A549 (cell line): Measurements from ENCODE around the gene HAUS5. TPM values are rescaled to one million over a fixed set of nuclear protein-coding genes. Genes with fewer than 3 reads are reported as not detected.
A peak's percentile ranks its signal among the peaks of the same experiment; 100 is the strongest.
"Not testable (repeated sequence)": the region's sequence is repeated elsewhere in the genome, so short reads cannot be mapped to it uniquely, and the experiment has no call there.

Experiments used
- ATAC-seq, 2 experiments: fragments of 200-7000 bp in 1 of 2; fragments of >200 bp in 1 of 2; cut with Nextera tagmentation in 1 of 2; cut with Tn5 transposase in 1 of 2; 3 replicates each; pipeline versions ENCODE4 v1.8.0 to v1.9.1; 2018 to 2020; ENCODE audit warnings: mild to moderate bottlenecking in 1 of 2, moderate library complexity in 1 of 2
- CTCF ChIA-PET: fragments of 300-600 bp; sonication (Branson Sonifier 250); formaldehyde crosslinking; extraction: SDS; loops from one replicate; lab custom pipeline; 2021; ENCODE audit warnings: antibody characterized with exemption, inconsistent platforms; lab: Yijun Ruan, JAX
- POLR2A ChIA-PET: fragments of 350-600 bp; formaldehyde crosslinking; extraction: SDS; loops from one replicate; lab custom pipeline; 2021; ENCODE audit warnings: antibody characterized with exemption, inconsistent platforms; lab: Yijun Ruan, JAX
- DNase-seq, 2 experiments: peaks; one replicate each; pipeline versions ENCODE4 v3.0.0 to v3.0.0-alpha.2; 2011 to 2016; ENCODE audit warnings: low read depth in 1 of 2, low spot score in 1 of 2
- FAIRE-seq: peaks from 2 replicates; lab custom pipeline; 2011; peaks lifted over from hg19 to GRCh38; lab: Jason Lieb, UNC
- H3K27ac ChIP-seq, 2 experiments: fragments of >200 bp; sonication (Bioruptor Twin); formaldehyde crosslinking; 3 replicates each; pipeline ENCODE4 v1.5.1; 2016 to 2017
- H3K4me1 ChIP-seq: fragments of >200 bp; sonication (Bioruptor Twin); formaldehyde crosslinking; 3 replicates; pipeline ENCODE4 v1.6.1; 2016
- H3K4me2 ChIP-seq: fragments of >200 bp; sonication (Bioruptor Twin); formaldehyde crosslinking; 3 replicates; pipeline ENCODE4 v1.6.1; 2016
- H3K4me3 ChIP-seq: fragments of >200 bp; sonication (Bioruptor Twin); formaldehyde crosslinking; 3 replicates; pipeline ENCODE4 v1.5.1; 2016
- H3K9me3 ChIP-seq: fragments of >200 bp; sonication (Bioruptor Twin); formaldehyde crosslinking; 3 replicates; pipeline ENCODE4 v1.6.1; 2016
- CBX2 ChIP-seq: fragments of 200-600 bp; sonication (generic); IDR thresholded peaks from 2 replicates; pipeline ENCODE4 v1.6.1; 2016; ENCODE audit warnings: low read depth, mild to moderate bottlenecking, borderline replicate concordance
- CBX8 ChIP-seq: fragments of 200-600 bp; sonication (generic); IDR thresholded peaks from 2 replicates; pipeline ENCODE4 v1.6.1; 2016
- CHD4 ChIP-seq: fragments of 200-600 bp; sonication (generic); IDR thresholded peaks from 2 replicates; pipeline ENCODE4 v1.6.1; 2016; ENCODE audit warnings: antibody characterized with exemption, mild to moderate bottlenecking, borderline replicate concordance
- EHF ChIP-seq: fragments of 250-450 bp; sonication (Bioruptor Pico); IDR thresholded peaks from 2 replicates; pipeline ENCODE4 v1.5.0; 2020; ENCODE audit warnings: mild to moderate bottlenecking
- EHMT2 ChIP-seq: fragments of 200-600 bp; sonication (generic); IDR thresholded peaks from 2 replicates; pipeline ENCODE4 v1.6.1; 2016; ENCODE audit warnings: antibody characterized with exemption, low read depth, mild to moderate bottlenecking, moderate library complexity
- EP300 ChIP-seq, 2 experiments: fragments of >200 bp; sonication (Bioruptor Twin); formaldehyde crosslinking; IDR thresholded peaks; 2 replicates in 1 of 2; 3 replicates in 1 of 2; pipeline ENCODE4 v1.6.1; 2016 to 2017
- FOSB ChIP-seq: fragments of 250-450 bp; sonication (Bioruptor Pico); IDR thresholded peaks from 2 replicates; pipeline ENCODE4 v1.5.0; 2020; ENCODE audit warnings: mild to moderate bottlenecking, moderate library complexity
- HOXB5 ChIP-seq: fragments of 250-450 bp; sonication (Bioruptor Pico); IDR thresholded peaks from 2 replicates; pipeline ENCODE4 v1.5.0; 2020; ENCODE audit warnings: mild to moderate bottlenecking, moderate library complexity
- JUN ChIP-seq, 2 experiments: fragments of >200 bp; sonication (Bioruptor Twin); formaldehyde crosslinking; IDR thresholded peaks; 2 replicates in 1 of 2; 3 replicates in 1 of 2; pipeline ENCODE4 v1.6.1; 2016 to 2017
- JUNB ChIP-seq: fragments of >200 bp; sonication (Bioruptor Twin); formaldehyde crosslinking; IDR thresholded peaks from 2 replicates; pipeline ENCODE4 v1.6.1; 2016
- MAX ChIP-seq: IDR thresholded peaks from 2 replicates; pipeline ENCODE4 v1.6.1; 2012
- RARB ChIP-seq: fragments of 250-450 bp; sonication (Bioruptor Pico); IDR thresholded peaks from 2 replicates; pipeline ENCODE4 v1.8.0; 2021; ENCODE audit warnings: mild to moderate bottlenecking, moderate library complexity
- REST ChIP-seq: fragments of 200-600 bp; sonication (generic); IDR thresholded peaks from 2 replicates; pipeline ENCODE4 v1.6.1; 2016; ENCODE audit warnings: antibody characterized with exemption, mild to moderate bottlenecking, moderate library complexity
- RNF2 ChIP-seq: fragments of 200-600 bp; sonication (generic); IDR thresholded peaks from 2 replicates; pipeline ENCODE4 v1.6.1; 2016; ENCODE audit warnings: low read depth, mild to moderate bottlenecking, antibody characterized with exemption, moderate library complexity, borderline replicate concordance
- TP53 ChIP-seq: fragments of 250-450 bp; sonication (Bioruptor Pico); IDR thresholded peaks from 2 replicates; pipeline ENCODE4 v1.5.0; 2021; ENCODE audit warnings: mild to moderate bottlenecking, moderate library complexity
- ZC3H11A ChIP-seq: fragments of 450-650 bp; IDR thresholded peaks from 2 replicates; pipeline ENCODE4 v1.6.1; 2014; ENCODE audit warnings: antibody characterized with exemption, mild to moderate bottlenecking
- ZFP36 ChIP-seq: fragments of 450-650 bp; IDR thresholded peaks from 2 replicates; pipeline ENCODE4 v1.6.1; 2014; ENCODE audit warnings: borderline replicate concordance; ENCODE audit not compliant: partially characterized antibody
- WGBS: methylation state at CpG from one replicate; pipeline ENCODE4 v1.1.6; 2017; ENCODE audit errors: missing lambda C conversion rate; 5-methylcytosine and 5-hydroxymethylcytosine counted together
- polyA plus RNA-seq, 4 experiments: library from polyadenylated mRNA; depleted of rRNA in 3 of 4; stranded (reverse); fragments of >200 nt; fragmentation: RNase III in 1 of 4; extraction: RNeasy Plus Mini Kit Qiagen cat#74134 plus additional on column Dnase treatment in 1 of 4; gene quantifications; 2 replicates in 3 of 4; 3 replicates in 1 of 4; pipeline ENCODE4 v1.2.3, GENCODE V29; 2011 to 2017
- TF ChIP-seq, protein P1 (sequence below): fragments of 250-450 bp; sonication (Bioruptor Pico); IDR thresholded peaks from 2 replicates; pipeline ENCODE4 v1.5.0; 2021; ENCODE audit warnings: mild to moderate bottlenecking, moderate library complexity, borderline replicate concordance
- TF ChIP-seq, protein P2 (sequence below): IDR thresholded peaks from 2 replicates; pipeline ENCODE4 v1.6.1; 2012; ENCODE audit warnings: low read depth, borderline replicate concordance

Gene HAUS5
- polyA plus RNA-seq, 2 of the 4 experiments (the other 2 are of a cell fraction), result 7.3 to 16.1 TPM

DNA sequence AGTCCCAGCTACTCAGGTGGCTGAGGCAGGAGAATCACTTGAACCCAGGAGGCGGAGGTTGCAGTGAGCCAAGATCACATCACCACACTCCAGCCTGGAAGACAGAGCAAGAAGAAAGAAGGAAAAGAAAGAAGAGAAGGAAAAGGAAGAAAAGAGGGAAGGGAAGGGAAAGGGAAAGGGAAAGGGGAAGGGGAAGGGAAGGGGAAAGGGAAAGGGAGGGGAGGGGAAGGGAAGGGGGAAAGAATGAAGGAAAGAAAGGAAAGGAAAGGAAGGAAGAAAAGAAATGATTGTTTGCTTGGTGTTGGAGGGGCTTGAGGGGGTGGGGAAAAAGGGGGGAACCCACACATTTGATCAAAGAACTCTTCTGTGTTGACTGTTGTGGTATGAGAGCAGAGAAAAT is 16.6 kb upstream of the HAUS5 start (continued):
- no peak for TF ChIP-seq REST
- no peak for TF ChIP-seq FOSB
- TF ChIP-seq JUN (IDR thresholded peaks at IDR 0.05), result no peak
- TF ChIP-seq HOXB5 (CRISPR knock-in tag), result no peak
- TF ChIP-seq CBX8, result no peak

DNA sequence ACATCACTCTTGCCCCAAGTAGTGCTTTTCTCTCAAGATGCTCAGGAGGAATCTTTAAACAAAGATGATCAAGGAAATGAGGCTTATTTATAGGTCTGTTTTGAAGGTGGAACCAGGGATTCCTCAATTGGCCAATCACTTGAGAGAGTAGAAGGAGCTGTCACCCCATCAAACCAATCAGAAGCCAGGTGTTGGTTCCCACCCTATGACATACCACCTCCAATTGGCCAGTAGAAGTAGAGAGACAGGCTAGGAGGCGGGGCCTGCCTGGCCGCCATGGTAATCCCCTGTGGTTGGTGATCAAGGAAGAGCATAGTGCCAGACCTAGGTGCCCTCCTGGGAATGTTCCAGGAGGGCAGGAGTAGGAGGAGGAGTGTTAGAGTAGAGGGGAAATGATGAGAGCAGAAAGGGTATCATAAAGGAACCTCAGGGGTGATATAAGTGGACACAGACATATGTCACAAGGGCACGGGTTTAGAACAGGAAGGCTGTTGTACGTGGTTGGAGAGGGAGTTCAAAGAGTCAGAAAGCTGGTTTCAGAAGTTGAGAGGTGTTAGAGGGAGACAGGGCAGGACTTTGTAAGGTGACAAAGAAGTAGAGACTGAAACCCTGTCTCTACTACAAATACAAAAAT is 16.1 kb upstream of the HAUS5 start:
- TF ChIP-seq RARB (CRISPR knock-in tag), result no peak
- no peak for TF ChIP-seq EP300 (IDR thresholded peaks at IDR 0.05)
- TF ChIP-seq CBX8, result no peak
- TF ChIP-seq ZFP36, result no peak
- no peak for TF ChIP-seq EHF (CRISPR knock-in tag)
- TF ChIP-seq RNF2, result no peak
- no peak for TF ChIP-seq JUNB
- TF ChIP-seq HOXB5 (CRISPR knock-in tag), result no peak
- TF ChIP-seq CBX2, result no peak
- TF ChIP-seq TP53, result no peak
- no peak for TF ChIP-seq MAX
- TF ChIP-seq ZC3H11A, result no peak
- TF ChIP-seq, all 56 proteins: peak for 0
- FAIRE-seq, result peak; percentile 77
- no peaks in the 10 kb centered on the region for H3K4me1 ChIP-seq
- POLR2A ChIA-PET, result no interaction called here
- no peaks in the 10 kb centered on the region for H3K9me3 ChIP-seq
- CTCF ChIA-PET, result interaction anchor here (0.6 to 2.7 kb wide), 7 partner anchors 9 to 86 kb away, joined by 3 to 11 read pairs (median 5); partner anchors contain the start of gene PMIS2
- H3K27ac ChIP-seq, result no peak overlapping the region
- 40% methylated on average over 4 of the region's 4 CpGs for WGBS
- peak; percentile 73 to 82 for DNase-seq
- H3K4me2 ChIP-seq, result no peak overlapping the region
- peak; percentile 77 to 89; a peak in 5 of 6 replicates for ATAC-seq
- H3K4me3 ChIP-seq, result no peak overlapping the region

GRCh38 chr19:35601971-35602370 is 10.6 kb upstream of the HAUS5 start:
- Histone ChIP-seq H3K9me3 (peaks cover 14% of the 10 kb centered on the region), H3K4me2 (no peak overlapping the region), H3K4me3 (no peak overlapping the region), H3K27ac (no peak overlapping the region), H3K4me1 (no peaks in the 10 kb centered on the region)
- TF ChIP-seq, protein P1, sequence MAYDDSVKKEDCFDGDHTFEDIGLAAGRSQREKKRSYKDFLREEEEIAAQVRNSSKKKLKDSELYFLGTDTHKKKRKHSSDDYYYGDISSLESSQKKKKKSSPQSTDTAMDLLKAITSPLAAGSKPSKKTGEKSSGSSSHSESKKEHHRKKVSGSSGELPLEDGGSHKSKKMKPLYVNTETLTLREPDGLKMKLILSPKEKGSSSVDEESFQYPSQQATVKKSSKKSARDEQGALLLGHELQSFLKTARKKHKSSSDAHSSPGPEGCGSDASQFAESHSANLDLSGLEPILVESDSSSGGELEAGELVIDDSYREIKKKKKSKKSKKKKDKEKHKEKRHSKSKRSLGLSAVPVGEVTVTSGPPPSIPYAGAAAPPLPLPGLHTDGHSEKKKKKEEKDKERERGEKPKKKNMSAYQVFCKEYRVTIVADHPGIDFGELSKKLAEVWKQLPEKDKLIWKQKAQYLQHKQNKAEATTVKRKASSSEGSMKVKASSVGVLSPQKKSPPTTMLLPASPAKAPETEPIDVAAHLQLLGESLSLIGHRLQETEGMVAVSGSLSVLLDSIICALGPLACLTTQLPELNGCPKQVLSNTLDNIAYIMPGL (CRISPR knock-in tag), result no peak
- TF ChIP-seq, protein P2, sequence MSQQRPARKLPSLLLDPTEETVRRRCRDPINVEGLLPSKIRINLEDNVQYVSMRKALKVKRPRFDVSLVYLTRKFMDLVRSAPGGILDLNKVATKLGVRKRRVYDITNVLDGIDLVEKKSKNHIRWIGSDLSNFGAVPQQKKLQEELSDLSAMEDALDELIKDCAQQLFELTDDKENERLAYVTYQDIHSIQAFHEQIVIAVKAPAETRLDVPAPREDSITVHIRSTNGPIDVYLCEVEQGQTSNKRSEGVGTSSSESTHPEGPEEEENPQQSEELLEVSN, result no peak
- TF ChIP-seq CHD4 (no peak), EHMT2 (no peak)
- FAIRE-seq, result no peak
- ChIA-PET CTCF (interaction anchor here (0.6 to 3.1 kb wide), 12 partner anchors 10 to 360 kb away, joined by 3 to 16 read pairs (median 4); partner anchors contain the start of genes HAUS5, NPHS1 and PMIS2), POLR2A (no interaction called here)
- WGBS, result 54% methylated on average over 3 of the region's 3 CpGs
- ATAC-seq, result no peak
- no peak for DNase-seq

GRCh38 chr19:35604436-35604835 is 8.1 kb upstream of the HAUS5 start:
- H3K4me1 ChIP-seq, H3K4me2 ChIP-seq, H3K27ac ChIP-seq, H3K4me3 ChIP-seq, ATAC-seq, DNase-seq, FAIRE-seq: not testable (repeated sequence)
- peaks cover 33% of the 10 kb centered on the region for H3K9me3 ChIP-seq
- CTCF ChIA-PET, result interaction anchor here (0.9 to 1.8 kb wide), 4 partner anchors 8 to 69 kb away, joined by 3 to 6 read pairs (median 4); partner anchors contain the start of gene HAUS5
- POLR2A ChIA-PET, result interaction anchor here (0.7 kb wide), 1 partner anchor 81 kb away, joined by 7 read pairs; no protein-coding TSS in a partner anchor
- WGBS, result 51% methylated on average over 4 of the region's 4 CpGs

- CTCF ChIA-PET, result interaction anchor here (0.6 to 9.4 kb wide), 10 partner anchors 14 to 324 kb away, joined by 3 to 55 read pairs (median 4); no protein-coding TSS in a partner anchor
- DNase-seq, ATAC-seq, H3K4me2 ChIP-seq, H3K27ac ChIP-seq, POLR2A ChIA-PET, H3K4me1 ChIP-seq, H3K4me3 ChIP-seq, FAIRE-seq: not testable (repeated sequence)
- 39% methylated on average over 8 of the region's 8 CpGs for WGBS
- H3K9me3 ChIP-seq, result peaks cover 33% of the 10 kb centered on the region
Observed at GRCh38 chr19:35607170-35607569, 5.4 kb upstream of the HAUS5 start.
